ENCODE data around the gene FBXL2.

DNA sequence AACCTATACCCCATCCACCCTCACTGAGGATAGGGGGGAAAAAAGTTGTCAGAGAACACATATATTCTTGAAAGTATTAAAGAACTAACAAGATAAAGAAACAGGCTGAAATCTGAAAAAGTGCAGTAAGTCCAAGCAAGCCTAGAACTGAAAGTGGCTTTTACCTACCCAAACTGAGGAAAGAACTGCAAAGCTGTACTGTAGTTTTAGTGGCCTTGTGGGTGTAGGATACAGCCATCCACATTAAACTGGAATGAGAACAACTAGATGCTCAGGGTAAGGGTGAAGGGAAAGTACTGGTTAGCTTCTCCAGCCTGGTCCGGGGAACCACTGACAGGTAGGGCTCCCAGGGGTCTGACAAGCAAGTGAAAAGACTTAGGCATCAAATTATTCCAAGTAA, 152.8 kb downstream of the FBXL2 start:
- TF ChIP-seq RARB (CRISPR knock-in tag; IDR thresholded peaks at IDR 0.05) (no peak), SNAI2 (CRISPR knock-in tag; IDR thresholded peaks at IDR 0.05) (no peak), PPARA (CRISPR knock-in tag; IDR thresholded peaks at IDR 0.05; ENCODE audit: borderline replicate concordance) (no peak), ESRRG (CRISPR knock-in tag; IDR thresholded peaks at IDR 0.05) (no peak), ZFP30 (CRISPR knock-in tag; IDR thresholded peaks at IDR 0.05) (no peak), ZFP3 (CRISPR knock-in tag; IDR thresholded peaks at IDR 0.05) (no peak)
- TF ChIP-seq, protein P1, sequence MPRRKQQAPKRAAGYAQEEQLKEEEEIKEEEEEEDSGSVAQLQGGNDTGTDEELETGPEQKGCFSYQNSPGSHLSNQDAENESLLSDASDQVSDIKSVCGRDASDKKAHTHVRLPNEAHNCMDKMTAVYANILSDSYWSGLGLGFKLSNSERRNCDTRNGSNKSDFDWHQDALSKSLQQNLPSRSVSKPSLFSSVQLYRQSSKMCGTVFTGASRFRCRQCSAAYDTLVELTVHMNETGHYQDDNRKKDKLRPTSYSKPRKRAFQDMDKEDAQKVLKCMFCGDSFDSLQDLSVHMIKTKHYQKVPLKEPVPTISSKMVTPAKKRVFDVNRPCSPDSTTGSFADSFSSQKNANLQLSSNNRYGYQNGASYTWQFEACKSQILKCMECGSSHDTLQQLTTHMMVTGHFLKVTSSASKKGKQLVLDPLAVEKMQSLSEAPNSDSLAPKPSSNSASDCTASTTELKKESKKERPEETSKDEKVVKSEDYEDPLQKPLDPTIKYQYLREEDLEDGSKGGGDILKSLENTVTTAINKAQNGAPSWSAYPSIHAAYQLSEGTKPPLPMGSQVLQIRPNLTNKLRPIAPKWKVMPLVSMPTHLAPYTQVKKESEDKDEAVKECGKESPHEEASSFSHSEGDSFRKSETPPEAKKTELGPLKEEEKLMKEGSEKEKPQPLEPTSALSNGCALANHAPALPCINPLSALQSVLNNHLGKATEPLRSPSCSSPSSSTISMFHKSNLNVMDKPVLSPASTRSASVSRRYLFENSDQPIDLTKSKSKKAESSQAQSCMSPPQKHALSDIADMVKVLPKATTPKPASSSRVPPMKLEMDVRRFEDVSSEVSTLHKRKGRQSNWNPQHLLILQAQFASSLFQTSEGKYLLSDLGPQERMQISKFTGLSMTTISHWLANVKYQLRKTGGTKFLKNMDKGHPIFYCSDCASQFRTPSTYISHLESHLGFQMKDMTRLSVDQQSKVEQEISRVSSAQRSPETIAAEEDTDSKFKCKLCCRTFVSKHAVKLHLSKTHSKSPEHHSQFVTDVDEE (CRISPR knock-in tag; IDR thresholded peaks at IDR 0.05): no peak
